GM12878 (cell line): ENCODE measurements around the gene SIX3.

ENCODE experiments used
- CTCF ChIP-seq, 3 experiments: IDR thresholded peaks in 2 of 3; conservative IDR thresholded peaks in 1 of 3; 2 replicates each; pipeline ENCODE4 v1.5.1; 2011; ENCODE audit warnings: low read depth in 3 of 3, low read length in 3 of 3, mild to moderate bottlenecking in 3 of 3, control low read depth in 2 of 3, moderate library complexity in 2 of 3, inconsistent platforms in 1 of 3, mixed read lengths in 1 of 3; ENCODE audit not compliant: control insufficient read depth in 2 of 3, insufficient read depth in 1 of 3; ENCODE audit errors: extremely low read depth in 1 of 3
- MAX ChIP-seq: IDR thresholded peaks from 2 replicates; pipeline ENCODE4 v1.6.1; 2012; ENCODE audit warnings: low read depth, low read length, improper control_type of control experiment

GRCh38 chr2:44897406-44897805 is 44.1 kb upstream of the SIX3 start:
- TF ChIP-seq CTCF (IDR thresholded peaks at IDR 0.05 in 2 of 3, conservative IDR thresholded peaks at IDR 0.05 in 1 of 3; ENCODE audit: control insufficient read depth in 2 of 3, extremely low read depth in 1 of 3, insufficient read depth in 1 of 3, low read depth in 3 of 3, low read length in 3 of 3) (no peak), MAX (no peak)
